H9 (cell line): ENCODE results near the gene ZC3H7B. TPM values are rescaled to one million over a fixed set of nuclear protein-coding genes. Genes with fewer than 3 reads are reported as not detected.

Experiments
- DNase-seq: peaks from one replicate; pipeline ENCODE4 v3.0.0-alpha.2; 2017
- H2AFZ ChIP-seq: one replicate; pipeline ENCODE4 v1.6.1; 2013; ENCODE audit warnings: mild to moderate bottlenecking, low read length, control low read depth, moderate library complexity
- H2AK5ac ChIP-seq: 2 replicates; pipeline ENCODE4 v1.6.1; 2013; ENCODE audit warnings: low read length, control low read depth, mixed read lengths; ENCODE audit not compliant: insufficient read length
- H2BK120ac ChIP-seq: one replicate; pipeline ENCODE4 v1.6.1; 2013; ENCODE audit warnings: low read depth, mild to moderate bottlenecking, low read length, control low read depth, inconsistent platforms; ENCODE audit not compliant: poor library complexity, severe bottlenecking
- H2BK12ac ChIP-seq: 2 replicates; pipeline ENCODE4 v1.6.1; 2013; ENCODE audit warnings: low read length, control low read depth, mixed read lengths, low read depth; ENCODE audit not compliant: insufficient read length
- H2BK15ac ChIP-seq: 2 replicates; pipeline ENCODE4 v1.6.1; 2013; ENCODE audit warnings: low read depth, low read length, control low read depth
- H2BK20ac ChIP-seq: one replicate; pipeline ENCODE4 v1.6.1; 2013; ENCODE audit warnings: low read depth, mild to moderate bottlenecking, low read length, control low read depth, inconsistent platforms; ENCODE audit not compliant: poor library complexity, severe bottlenecking
- H2BK5ac ChIP-seq: 2 replicates; pipeline ENCODE4 v1.6.1; 2013; ENCODE audit warnings: low read length, control low read depth, mixed read lengths; ENCODE audit not compliant: insufficient read length
- H3K14ac ChIP-seq: 2 replicates; pipeline ENCODE4 v1.6.1; 2013; ENCODE audit warnings: low read length, control low read depth; ENCODE audit not compliant: insufficient read depth
- H3K18ac ChIP-seq: 2 replicates; pipeline ENCODE4 v1.6.1; 2013; ENCODE audit warnings: low read depth, mild to moderate bottlenecking, mixed read lengths, low read length, control low read depth; ENCODE audit not compliant: insufficient read length
- H3K23ac ChIP-seq: 2 replicates; pipeline ENCODE4 v1.6.1; 2013; ENCODE audit warnings: low read length, control low read depth, mixed read lengths, low read depth; ENCODE audit not compliant: insufficient read length
- H3K23me2 ChIP-seq: 2 replicates; pipeline ENCODE4 v1.6.1; 2013; ENCODE audit warnings: low read depth, mild to moderate bottlenecking, mixed read lengths, low read length, control low read depth; ENCODE audit not compliant: insufficient read length, poor library complexity, severe bottlenecking
- H3K27ac ChIP-seq: 2 replicates; pipeline ENCODE4 v1.5.1; 2013; ENCODE audit warnings: low read length, control low read depth, mixed read lengths, low read depth; ENCODE audit not compliant: insufficient read length
- H3K27me3 ChIP-seq: 2 replicates; pipeline ENCODE4 v1.6.1; 2013; ENCODE audit warnings: low read length, control low read depth, inconsistent platforms; ENCODE audit not compliant: insufficient read depth
- H3K4ac ChIP-seq: 2 replicates; pipeline ENCODE4 v1.6.1; 2013; ENCODE audit warnings: low read depth, mild to moderate bottlenecking, control low read depth, inconsistent platforms, low read length, moderate library complexity
- H3K4me1 ChIP-seq: 2 replicates; pipeline ENCODE4 v1.6.1; 2013; ENCODE audit warnings: low read length, control low read depth, inconsistent platforms; ENCODE audit not compliant: insufficient read depth
- H3K4me2 ChIP-seq: 2 replicates; pipeline ENCODE4 v1.6.1; 2013; ENCODE audit warnings: low read length, control low read depth, mixed read lengths; ENCODE audit not compliant: insufficient read length, insufficient read depth
- H3K56ac ChIP-seq: 2 replicates; pipeline ENCODE4 v1.6.1; 2013; ENCODE audit warnings: low read depth, mild to moderate bottlenecking, mixed read lengths, low read length, control low read depth; ENCODE audit not compliant: insufficient read length
- H3K79me1 ChIP-seq: 2 replicates; pipeline ENCODE4 v1.6.1; 2013; ENCODE audit warnings: low read depth, mild to moderate bottlenecking, moderate library complexity, low read length, control low read depth, inconsistent platforms; ENCODE audit not compliant: insufficient read depth, poor library complexity, severe bottlenecking
- H3K79me2 ChIP-seq: 2 replicates; pipeline ENCODE4 v1.6.1; 2013; ENCODE audit warnings: low read length, control low read depth, inconsistent platforms; ENCODE audit not compliant: insufficient read depth
- H3K9ac ChIP-seq: 2 replicates; pipeline ENCODE4 v1.6.1; 2013; ENCODE audit warnings: low read length, control low read depth, mixed read lengths; ENCODE audit not compliant: insufficient read length; ENCODE audit errors: extremely low read depth
- H3K9me3 ChIP-seq: one replicate; pipeline ENCODE4 v1.6.1; 2013; ENCODE audit warnings: low read depth, low read length, inconsistent platforms; ENCODE audit not compliant: control insufficient read depth
- H3T11ph ChIP-seq: one replicate; pipeline ENCODE4 v1.6.1; 2013; ENCODE audit warnings: mild to moderate bottlenecking, low read length, control low read depth, inconsistent platforms
- H4K20me1 ChIP-seq: one replicate; pipeline ENCODE4 v1.6.1; 2013; ENCODE audit not compliant: control insufficient read depth, insufficient read length, insufficient read depth
- H4K5ac ChIP-seq: 2 replicates; pipeline ENCODE4 v1.6.1; 2013; ENCODE audit warnings: low read depth, mild to moderate bottlenecking, mixed read lengths, low read length, control low read depth; ENCODE audit not compliant: insufficient read length
- H4K8ac ChIP-seq: replicated peaks from 2 replicates; pipeline ENCODE4 v1.6.1; 2013; ENCODE audit warnings: low read length, control low read depth, mixed read lengths, low read depth; ENCODE audit not compliant: insufficient read length
- H4K91ac ChIP-seq: 2 replicates; pipeline ENCODE4 v1.6.1; 2013; ENCODE audit warnings: low read depth, mild to moderate bottlenecking, moderate library complexity, mixed read lengths, low read length, control low read depth; ENCODE audit not compliant: insufficient read length
- H3K27ac Mint-ChIP-seq, 3 experiments: 2 replicates in 2 of 3; 3 replicates in 1 of 3; pipeline ENCODE4 v1.8.0; 2020 to 2021; ENCODE audit warnings: mixed read lengths in 3 of 3, mild to moderate bottlenecking in 1 of 3, moderate library complexity in 1 of 3
- H3K27me3 Mint-ChIP-seq: 2 replicates; pipeline ENCODE4 v1.8.0; 2021; ENCODE audit warnings: low read depth, mild to moderate bottlenecking, moderate library complexity, mixed read lengths
- H3K36me3 Mint-ChIP-seq, 3 experiments: 2 replicates in 2 of 3; 3 replicates in 1 of 3; pipeline ENCODE4 v1.8.0; 2020 to 2021; ENCODE audit warnings: low read depth in 3 of 3, mixed read lengths in 3 of 3; ENCODE audit not compliant: insufficient read depth in 1 of 3
- H3K4me1 Mint-ChIP-seq, 2 experiments: 2 replicates each; pipeline ENCODE4 v1.8.0; 2020; ENCODE audit warnings: mixed read lengths in 2 of 2
- H3K4me3 Mint-ChIP-seq, 2 experiments: 2 replicates in 1 of 2; 3 replicates in 1 of 2; pipeline ENCODE4 v1.8.0; 2020 to 2021; ENCODE audit warnings: mild to moderate bottlenecking in 2 of 2, mixed read lengths in 2 of 2, moderate library complexity in 1 of 2
- H3K9me3 Mint-ChIP-seq, 2 experiments: 2 replicates in 1 of 2; 3 replicates in 1 of 2; pipeline ENCODE4 v1.8.0; 2020; ENCODE audit warnings: mild to moderate bottlenecking in 2 of 2, mixed read lengths in 2 of 2, moderate library complexity in 1 of 2
- CTCF ChIP-seq: fragments of 200-600 bp; sonication (generic); conservative IDR thresholded peaks from 3 replicates; pipeline ENCODE4 v1.8.0; 2021; ENCODE audit warnings: antibody characterized with exemption, mild to moderate bottlenecking
- WGBS: extraction: QIAGEN DNeasy Blood & Tissue Kit; methylation state at CpG from one replicate; pipeline ENCODE4 v1.1.7; 2013; ENCODE audit warnings: missing lambda C conversion rate, low lambda C conversion rate, mixed read lengths; ENCODE audit not compliant: insufficient read length; ENCODE audit errors: extremely low coverage; 5-methylcytosine and 5-hydroxymethylcytosine counted together
- total RNA-seq: library from RNA; stranded (reverse); gene quantifications from 2 replicates; pipeline ENCODE4 v1.2.1, GENCODE V29; 2021

ZC3H7B gene
- total RNA-seq, 1 experiment from 2014 or later: 69.3 TPM

- H3K4ac ChIP-seq: no peak overlapping the region
- H4K91ac ChIP-seq: no peak overlapping the region
- H3K27me3 Mint-ChIP-seq: no peaks in the 10 kb centered on the region
- H2BK5ac ChIP-seq: no peak overlapping the region
- no peak overlapping the region for H3K23ac ChIP-seq
- H4K5ac ChIP-seq: no peak overlapping the region
- H2BK20ac ChIP-seq: no peak overlapping the region
- no peak overlapping the region for H3K4me3 Mint-ChIP-seq
- no peak overlapping the region for H2AK5ac ChIP-seq
- H3K27me3 ChIP-seq: no peaks in the 10 kb centered on the region
- H3K4me1 Mint-ChIP-seq: peaks cover 1 to 10% of the 10 kb centered on the region in 2 experiments; a peak in 3 of 4 replicates
- no peak overlapping the region for H3K27ac Mint-ChIP-seq
- H3K4me2 ChIP-seq: no peak overlapping the region
- H3K79me1 ChIP-seq: no peaks in the 10 kb centered on the region
- no peak for TF ChIP-seq CTCF
- H2BK12ac ChIP-seq: no peak overlapping the region
- H3T11ph ChIP-seq: no peak overlapping the region
- no peak overlapping the region for H3K14ac ChIP-seq
- H3K9me3 Mint-ChIP-seq: no peaks in the 10 kb centered on the region
- no peaks in the 10 kb centered on the region for H3K79me2 ChIP-seq
- H3K27ac ChIP-seq: no peak overlapping the region
- H3K23me2 ChIP-seq: no peaks in the 10 kb centered on the region
- no peaks in the 10 kb centered on the region for H3K4me1 ChIP-seq
- H2BK15ac ChIP-seq: no peak overlapping the region
- H3K18ac ChIP-seq: no peak overlapping the region
- H4K20me1 ChIP-seq: no peaks in the 10 kb centered on the region
- WGBS: no CpG with 5 or more reads among the region's 15 CpGs
- no peak for DNase-seq
- H4K8ac ChIP-seq: no peak overlapping the region
- H3K9ac ChIP-seq: no peak overlapping the region
- H3K9me3 ChIP-seq: no peaks in the 10 kb centered on the region
- no peak overlapping the region for H2AFZ ChIP-seq
- no peak overlapping the region for H3K56ac ChIP-seq
- H2BK120ac ChIP-seq: no peak overlapping the region
- H3K36me3 Mint-ChIP-seq: peaks cover 61 to 98% (median 92%) of the 10 kb centered on the region in 3 experiments
Measured at GRCh38 chr22:41262250-41262765, 39.0 kb upstream of the ZC3H7B start.
